ENCODE data around the gene SH3GL1. TPM values are rescaled to one million over a fixed set of nuclear protein-coding genes. Genes with fewer than 3 reads are reported as not detected.

Gene SH3GL1
- total RNA-seq, 3 donors from 2014 or later = 25.6 to 52.5 (median 33.8) TPM

- no peaks in the 10 kb centered on the region for H3K4me1 ChIP-seq
- H3K27ac ChIP-seq = no peak overlapping the region
- no peaks in the 10 kb centered on the region for H3K36me3 ChIP-seq
- no peaks in the 10 kb centered on the region for H3K27me3 ChIP-seq
- H3K9me3 ChIP-seq = no peaks in the 10 kb centered on the region
- DNase-seq (ENCODE audit: low spot score in 2 of 2) = no peak
- intact Hi-C loops (cut with DNase I; ENCODE audit: low total_unique reads) = no loop called here
- no peak for TF ChIP-seq POLR2AphosphoS5 (IDR thresholded peaks at IDR 0.05)
- TF ChIP-seq POLR2A (IDR thresholded peaks at IDR 0.05) = no peak
- H3K4me3 ChIP-seq = no peak overlapping the region
These were observed 25.2 kb upstream of the SH3GL1 start for GRCh38 chr19:4425537-4425936.

DNA sequence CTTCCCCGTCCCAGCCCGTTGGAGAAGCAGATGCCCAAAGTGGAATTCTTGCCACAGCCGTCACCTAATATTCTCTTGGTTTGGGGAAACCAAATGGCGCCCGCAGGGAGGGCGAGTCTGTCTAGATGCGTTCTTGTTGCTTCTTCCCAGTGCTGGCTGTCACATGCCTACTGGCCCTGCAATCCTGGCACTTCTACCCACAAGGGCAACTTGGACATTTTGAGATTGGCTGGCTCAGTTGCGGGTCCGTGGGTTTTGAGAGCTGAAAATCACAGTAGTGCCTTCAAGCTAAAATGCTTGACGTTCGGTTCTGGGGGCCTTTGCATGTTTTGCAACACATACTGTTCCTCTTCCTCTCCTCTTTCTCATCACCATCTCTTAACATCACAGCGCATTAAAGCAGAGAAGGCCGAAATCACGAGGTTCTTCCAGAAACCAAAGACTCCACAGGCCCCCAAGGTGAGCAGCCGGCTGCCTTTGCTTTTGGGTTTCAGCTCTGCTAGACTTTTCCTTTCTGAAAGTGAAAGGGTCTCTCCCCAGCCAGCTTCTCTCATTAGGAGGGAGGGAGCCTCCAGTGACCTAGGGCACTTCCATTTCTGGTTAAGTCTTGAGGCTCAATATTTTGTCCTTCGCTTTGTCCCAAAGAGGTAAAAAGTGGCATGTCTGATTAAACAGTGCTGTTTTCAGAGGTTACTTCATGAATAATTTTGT is 23.2 kb upstream of the SH3GL1 start:
- DNase-seq (ENCODE audit: low spot score in 2 of 2) = no peak
- no peaks in the 10 kb centered on the region for H3K4me1 ChIP-seq
- TF ChIP-seq POLR2A (IDR thresholded peaks at IDR 0.05) (no peak), POLR2AphosphoS5 (IDR thresholded peaks at IDR 0.05) (no peak)
- TF ChIP-seq, protein P1, sequence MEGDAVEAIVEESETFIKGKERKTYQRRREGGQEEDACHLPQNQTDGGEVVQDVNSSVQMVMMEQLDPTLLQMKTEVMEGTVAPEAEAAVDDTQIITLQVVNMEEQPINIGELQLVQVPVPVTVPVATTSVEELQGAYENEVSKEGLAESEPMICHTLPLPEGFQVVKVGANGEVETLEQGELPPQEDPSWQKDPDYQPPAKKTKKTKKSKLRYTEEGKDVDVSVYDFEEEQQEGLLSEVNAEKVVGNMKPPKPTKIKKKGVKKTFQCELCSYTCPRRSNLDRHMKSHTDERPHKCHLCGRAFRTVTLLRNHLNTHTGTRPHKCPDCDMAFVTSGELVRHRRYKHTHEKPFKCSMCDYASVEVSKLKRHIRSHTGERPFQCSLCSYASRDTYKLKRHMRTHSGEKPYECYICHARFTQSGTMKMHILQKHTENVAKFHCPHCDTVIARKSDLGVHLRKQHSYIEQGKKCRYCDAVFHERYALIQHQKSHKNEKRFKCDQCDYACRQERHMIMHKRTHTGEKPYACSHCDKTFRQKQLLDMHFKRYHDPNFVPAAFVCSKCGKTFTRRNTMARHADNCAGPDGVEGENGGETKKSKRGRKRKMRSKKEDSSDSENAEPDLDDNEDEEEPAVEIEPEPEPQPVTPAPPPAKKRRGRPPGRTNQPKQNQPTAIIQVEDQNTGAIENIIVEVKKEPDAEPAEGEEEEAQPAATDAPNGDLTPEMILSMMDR (IDR thresholded peaks at IDR 0.05) = no peak
- H3K9me3 ChIP-seq = no peaks in the 10 kb centered on the region
- H3K36me3 ChIP-seq = no peaks in the 10 kb centered on the region
- H3K4me3 ChIP-seq = no peak overlapping the region
- no peaks in the 10 kb centered on the region for H3K27me3 ChIP-seq
- H3K27ac ChIP-seq = no peak overlapping the region
- intact Hi-C loops (cut with DNase I; ENCODE audit: low total_unique reads) = no loop called here

DNA sequence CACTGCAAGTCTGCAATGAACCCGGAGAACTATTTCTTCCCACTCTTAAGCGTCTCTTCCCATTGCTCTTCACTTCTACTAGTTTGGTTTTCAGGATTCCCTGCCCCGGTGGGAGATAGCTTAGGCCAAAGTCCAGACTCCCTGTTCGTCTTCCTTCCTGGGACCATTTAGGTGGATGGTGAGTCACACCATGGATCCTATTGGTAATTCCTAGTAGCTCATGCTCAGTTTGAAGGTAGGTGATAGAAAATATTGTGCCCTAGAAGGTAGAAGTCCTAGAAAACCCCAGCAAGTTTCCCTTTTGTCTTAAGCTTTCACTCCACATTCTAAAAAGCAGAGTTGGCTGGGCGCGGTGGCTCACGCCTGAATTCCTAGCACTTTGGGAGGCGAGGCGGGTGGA is 15.9 kb upstream of the SH3GL1 start:
- Histone ChIP-seq H3K4me3 (no peak overlapping the region), H3K27ac (no peak overlapping the region), H3K4me1 (no peaks in the 10 kb centered on the region), H3K27me3 (no peaks in the 10 kb centered on the region), H3K36me3 (no peaks in the 10 kb centered on the region), H3K9me3 (no peaks in the 10 kb centered on the region)
- intact Hi-C loops (cut with DNase I; ENCODE audit: low total_unique reads) = no loop called here
- no peak for TF ChIP-seq POLR2A (IDR thresholded peaks at IDR 0.05)
- no peak for TF ChIP-seq POLR2AphosphoS5 (IDR thresholded peaks at IDR 0.05)
- TF ChIP-seq, protein P1 (IDR thresholded peaks at IDR 0.05) = no peak
- DNase-seq (ENCODE audit: low spot score in 2 of 2) = no peak

DNA sequence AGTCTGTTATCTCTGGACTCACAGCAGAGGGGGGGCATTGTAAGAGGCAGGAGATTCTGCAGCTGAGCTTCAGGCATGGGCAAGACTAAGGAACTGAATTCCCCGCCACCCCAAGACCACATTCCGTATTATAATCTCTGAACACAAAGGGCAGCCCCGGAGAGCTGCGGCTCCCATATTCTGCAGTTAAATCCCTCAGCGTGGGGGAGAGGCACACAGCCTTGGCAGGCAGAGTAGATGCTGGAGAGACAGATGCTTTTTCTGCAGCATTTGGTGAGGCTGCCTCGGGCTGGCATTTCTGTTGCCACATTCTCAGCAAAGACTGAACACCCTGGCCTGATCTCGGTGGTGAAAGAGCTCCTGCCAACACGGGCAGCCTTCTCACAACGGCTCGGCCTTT is 15.0 kb upstream of the SH3GL1 start:
- Histone ChIP-seq H3K27me3 (no peaks in the 10 kb centered on the region), H3K4me1 (no peaks in the 10 kb centered on the region), H3K36me3 (no peaks in the 10 kb centered on the region), H3K9me3 (no peaks in the 10 kb centered on the region), H3K4me3 (no peak overlapping the region), H3K27ac (no peak overlapping the region)
- intact Hi-C loops (cut with DNase I; ENCODE audit: low total_unique reads) = no loop called here
- DNase-seq (ENCODE audit: low spot score in 2 of 2) = no peak
- no peak for TF ChIP-seq POLR2A (IDR thresholded peaks at IDR 0.05)

DNA sequence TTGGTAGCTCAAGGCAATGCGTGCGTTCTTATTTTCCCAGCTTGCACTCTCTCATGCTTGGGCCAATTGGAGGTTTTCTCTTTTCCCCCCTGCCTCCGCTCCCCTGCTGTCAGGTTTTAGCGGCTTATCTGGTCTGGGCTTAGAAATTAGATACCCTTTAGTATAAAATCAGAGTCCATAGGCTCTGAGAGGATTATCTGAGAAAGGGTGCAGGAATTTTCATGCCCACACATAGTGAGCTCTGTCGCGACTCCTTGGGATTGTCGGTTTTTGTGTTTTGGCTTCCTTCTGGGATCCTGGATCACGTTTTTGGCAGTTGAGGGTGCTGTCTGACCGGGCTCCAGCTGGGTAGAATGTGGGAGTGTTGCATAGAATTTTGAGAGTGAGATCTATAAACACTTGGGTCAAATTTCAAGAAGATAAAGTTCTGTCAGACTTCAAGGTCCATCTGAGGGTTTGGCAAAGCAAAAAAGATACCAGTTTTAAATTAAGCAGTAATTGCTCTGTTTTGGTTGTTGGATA is 14.5 kb upstream of the SH3GL1 start:
- intact Hi-C loops (cut with DNase I; ENCODE audit: low total_unique reads) = no loop called here
- TF ChIP-seq, protein P1 (IDR thresholded peaks at IDR 0.05) = no peak
- no peak for TF ChIP-seq POLR2A (IDR thresholded peaks at IDR 0.05)
- TF ChIP-seq POLR2AphosphoS5 (IDR thresholded peaks at IDR 0.05) = no peak
- Histone ChIP-seq H3K4me1 (no peaks in the 10 kb centered on the region), H3K9me3 (no peaks in the 10 kb centered on the region), H3K4me3 (no peak overlapping the region), H3K36me3 (no peaks in the 10 kb centered on the region), H3K27me3 (no peaks in the 10 kb centered on the region), H3K27ac (no peak overlapping the region)
- DNase-seq (ENCODE audit: low spot score in 2 of 2) = no peak

- no peak for TF ChIP-seq POLR2A (IDR thresholded peaks at IDR 0.05)
- no peak for TF ChIP-seq POLR2AphosphoS5 (IDR thresholded peaks at IDR 0.05)
- TF ChIP-seq, protein P1 (IDR thresholded peaks at IDR 0.05) = no peak
- Histone ChIP-seq H3K27me3 (no peaks in the 10 kb centered on the region), H3K27ac (no peak overlapping the region), H3K4me1 (no peaks in the 10 kb centered on the region), H3K36me3 (no peaks in the 10 kb centered on the region), H3K9me3 (no peaks in the 10 kb centered on the region), H3K4me3 (no peak overlapping the region)
- no peak for DNase-seq (ENCODE audit: low spot score in 2 of 2)
- intact Hi-C loops (cut with DNase I; ENCODE audit: low total_unique reads) = no loop called here
These were observed 13.9 kb upstream of the SH3GL1 start for GRCh38 chr19:4414144-4414799.

All from breast epithelium (tissue), 4 donors.